ENCODE measurements around the gene FBH1.
"Not testable (repeated sequence)": the region's sequence is repeated elsewhere in the genome, so short reads cannot be mapped to it uniquely, and the experiment has no call there.

Gene FBH1

DNA sequence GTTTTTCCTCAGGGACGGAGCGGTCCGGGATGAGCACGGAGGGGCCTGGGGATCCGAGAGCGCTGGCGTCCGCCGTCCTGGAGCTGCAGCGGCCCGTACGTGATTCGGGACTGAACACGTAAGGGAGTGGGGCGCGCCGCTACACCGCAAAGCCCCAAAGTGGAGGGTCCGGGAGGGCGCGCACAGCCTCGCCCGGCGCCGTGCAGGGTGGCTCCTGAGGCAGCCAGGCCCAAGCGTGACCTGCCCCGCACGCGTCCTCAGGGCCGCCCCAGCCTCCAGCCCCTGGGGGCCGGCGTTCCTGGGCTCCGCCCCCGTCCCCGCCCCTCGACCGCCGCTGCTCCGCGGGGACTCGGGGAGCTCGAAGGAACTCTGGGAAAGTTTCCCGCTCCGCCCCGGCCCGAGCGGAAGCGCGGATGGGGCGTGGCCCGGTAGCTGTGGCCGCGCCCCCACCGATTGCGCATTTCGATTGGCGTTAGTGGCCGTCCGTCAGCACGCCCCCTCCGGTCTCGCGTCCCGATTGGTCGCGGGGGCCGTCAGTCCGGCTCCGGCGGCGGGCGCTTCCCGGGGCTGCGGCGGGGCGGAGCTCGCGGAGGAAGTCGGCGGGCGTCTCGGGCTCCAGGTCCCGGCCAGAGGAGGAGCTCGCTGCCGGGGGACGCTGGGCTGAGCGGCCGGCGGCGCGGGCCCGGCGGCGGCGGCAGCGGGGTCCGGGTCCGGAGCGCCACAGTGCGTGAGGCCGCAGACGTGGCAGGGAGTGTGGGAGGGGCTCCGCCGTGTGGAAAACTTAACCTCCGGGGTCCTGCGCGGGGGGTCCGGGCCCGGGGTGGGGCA, at the start of gene FBH1, which contains the start of gene ANKRD16:
Gene FBH1, plus strand, starts transcription at position 620 of the 828 bp plus-strand sequence. Its CDS starts 103 bp downstream, at position 723.
Gene ANKRD16, minus strand, starts transcription at position 270 of the 828 bp plus-strand sequence. CDS start 539 bp downstream, outside the sequence.
- peak within 1 kb of the TSS; percentile 84 for H3K27ac Mint-ChIP-seq
- peaks cover 6% of the 10 kb centered on the region for H3K36me3 Mint-ChIP-seq
- no peaks in the 10 kb centered on the region for H3K9me3 Mint-ChIP-seq (ENCODE audit: low read depth)
- no peaks in the 10 kb centered on the region for H3K27me3 Mint-ChIP-seq
- peak within 1 kb of the TSS; percentile 97 for H3K4me3 Mint-ChIP-seq
- peaks cover 45% of the 10 kb centered on the region for H3K4me1 Mint-ChIP-seq (ENCODE audit: low read depth)

DNA sequence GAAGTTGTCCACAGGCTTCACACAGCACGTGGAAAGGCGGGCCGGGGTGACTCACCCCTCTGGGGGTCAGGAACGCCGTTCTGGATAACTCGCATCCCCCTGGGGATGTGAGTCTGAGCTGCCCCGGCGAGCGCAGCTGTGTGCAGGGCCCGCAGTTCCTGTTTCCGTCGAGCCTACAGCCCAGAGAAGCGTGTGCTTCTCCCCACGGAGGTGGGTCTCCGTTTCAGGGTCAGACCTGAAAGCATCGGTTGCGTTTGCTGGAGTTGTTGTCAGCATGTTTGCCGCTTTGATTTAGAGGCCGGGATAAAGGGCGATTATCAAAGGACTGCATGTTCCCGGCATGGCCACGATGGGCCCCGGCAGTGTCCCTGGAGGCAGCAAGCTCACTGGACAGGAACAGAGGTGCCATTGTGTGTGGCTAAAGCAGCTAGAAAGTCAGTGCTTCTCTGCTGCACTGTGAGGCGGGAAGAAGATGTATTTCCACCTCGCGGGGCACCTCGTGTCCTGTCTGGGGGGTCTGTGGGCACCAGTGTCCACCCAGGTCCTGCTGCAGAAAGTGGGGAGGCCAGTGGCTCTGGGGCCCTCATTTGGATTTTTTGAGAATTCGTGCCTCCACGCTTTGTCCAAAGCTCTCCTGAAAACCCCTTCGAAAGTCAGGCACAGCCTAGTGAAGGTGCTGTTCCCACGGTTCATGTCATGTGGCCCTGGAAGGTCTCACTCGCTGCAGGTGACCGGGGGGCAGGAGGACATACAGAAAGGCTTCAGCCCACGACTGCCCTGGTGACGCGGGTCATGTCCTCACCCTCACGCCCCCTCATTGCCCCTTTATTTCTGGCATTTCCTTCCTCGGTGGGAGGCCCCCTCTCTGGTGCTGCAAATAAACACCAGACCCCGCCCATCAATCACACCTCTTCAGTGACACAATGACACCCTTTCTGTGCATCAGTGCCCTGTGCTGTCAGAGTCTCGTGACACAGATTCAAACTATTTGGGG, 49.4 kb upstream of the FBH1 start:
- no peak overlapping the region for H3K4me3 Mint-ChIP-seq

DNA sequence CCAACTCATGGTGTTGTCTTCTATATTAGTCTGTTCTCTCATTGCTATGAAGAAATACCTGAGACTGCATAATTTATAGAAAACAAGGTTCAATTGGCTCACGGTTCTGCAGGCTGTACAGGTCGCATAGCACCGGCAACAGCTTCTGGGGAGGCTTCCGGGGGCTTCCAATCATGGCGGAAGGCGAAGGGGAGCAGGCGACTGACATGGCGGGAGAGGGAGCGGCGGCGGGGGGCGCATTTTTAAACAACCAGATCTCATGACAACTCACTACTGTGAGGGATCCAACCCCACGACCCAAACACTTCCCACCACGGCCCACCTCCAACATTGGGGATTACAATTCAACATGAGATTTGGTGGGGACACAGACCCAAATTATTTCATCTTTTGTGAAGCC, 48.1 kb upstream of the FBH1 start:
- Mint-ChIP-seq H3K4me3 (no peak overlapping the region), H3K9me3 (ENCODE audit: low read depth) (no peaks in the 10 kb centered on the region), H3K36me3 (no peaks in the 10 kb centered on the region), H3K4me1 (ENCODE audit: low read depth) (peaks cover 23% of the 10 kb centered on the region), H3K27ac (no peak overlapping the region), H3K27me3 (peaks cover 1% of the 10 kb centered on the region)

More for the DNA sequence above, 49.4 kb upstream of the FBH1 start:
- H3K4me1 Mint-ChIP-seq (ENCODE audit: low read depth) = peaks cover 15% of the 10 kb centered on the region
- H3K9me3 Mint-ChIP-seq (ENCODE audit: low read depth) = no peaks in the 10 kb centered on the region
- no peak overlapping the region for H3K27ac Mint-ChIP-seq
- H3K36me3 Mint-ChIP-seq = no peaks in the 10 kb centered on the region
- peaks cover 1% of the 10 kb centered on the region for H3K27me3 Mint-ChIP-seq

DNA sequence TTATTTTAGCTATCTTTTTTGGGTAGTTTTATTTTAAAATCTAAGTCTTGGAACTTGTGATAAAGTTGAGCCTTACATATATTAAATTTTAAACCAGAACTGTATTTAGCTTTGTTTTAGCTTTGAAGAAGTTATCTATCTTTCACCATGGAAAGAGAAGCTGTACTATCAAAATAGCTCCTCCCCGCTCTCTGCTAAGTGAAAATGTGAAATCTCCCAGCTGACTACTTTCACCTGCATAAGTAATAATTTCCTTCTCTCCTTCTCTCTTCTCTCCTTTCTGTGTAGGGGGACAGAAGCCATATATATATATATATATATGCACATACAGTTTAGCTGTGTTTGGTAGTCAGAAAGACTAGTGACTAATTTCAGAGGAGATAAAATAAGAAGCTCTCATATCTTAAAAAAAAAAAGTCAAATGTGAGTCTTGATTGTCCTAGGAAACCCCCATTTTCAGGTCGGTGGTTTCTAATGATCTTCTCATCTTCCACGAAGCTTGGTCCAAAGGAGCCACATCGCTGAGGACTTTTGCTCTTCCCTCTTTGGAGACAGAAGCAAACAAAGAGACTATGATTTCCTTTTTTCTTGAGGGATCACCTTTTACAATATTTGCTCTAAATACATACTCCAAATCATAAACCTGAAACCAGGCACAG, 46.2 kb upstream of the FBH1 start:
- H3K4me1 Mint-ChIP-seq (ENCODE audit: low read depth) = peaks cover 23% of the 10 kb centered on the region
- peak overlapping the region; percentile 52 for H3K4me3 Mint-ChIP-seq
- H3K36me3 Mint-ChIP-seq = no peaks in the 10 kb centered on the region
- H3K9me3 Mint-ChIP-seq (ENCODE audit: low read depth) = no peaks in the 10 kb centered on the region
- peak overlapping the region; percentile 79 for H3K27ac Mint-ChIP-seq
- H3K27me3 Mint-ChIP-seq = peaks cover 1% of the 10 kb centered on the region

DNA sequence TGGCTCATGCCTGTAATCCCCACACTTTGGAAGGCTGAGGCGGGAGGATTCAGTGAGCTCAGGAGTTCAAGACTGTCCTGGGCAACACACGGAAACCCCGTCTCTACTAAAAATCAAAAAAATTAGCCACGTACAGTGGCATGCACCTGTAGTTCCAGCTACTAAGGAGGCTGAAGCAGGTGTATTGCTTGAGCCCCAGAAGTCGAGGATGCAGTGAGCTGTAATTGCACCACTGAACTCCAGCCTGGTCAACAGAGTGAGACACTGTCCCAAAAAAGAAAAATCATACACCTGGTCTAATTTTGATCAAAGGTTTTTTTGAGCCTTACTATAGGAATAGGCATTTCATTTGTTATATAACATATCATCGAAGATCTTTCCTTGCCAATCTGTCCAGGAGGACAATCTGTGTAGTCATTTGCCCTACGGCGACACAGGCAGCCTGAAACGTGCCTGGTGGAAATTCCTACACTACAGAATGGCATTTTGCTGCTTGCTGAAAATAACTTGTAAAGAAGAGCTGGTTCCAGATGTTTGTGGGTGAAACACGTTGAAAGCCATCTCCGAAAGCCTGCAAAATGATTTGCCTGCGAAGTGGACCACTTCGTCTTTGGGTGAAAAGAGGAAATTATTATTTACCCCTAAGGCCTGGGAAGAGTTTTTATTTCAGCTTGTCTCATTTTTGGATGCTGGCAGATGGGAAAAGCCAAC, 45.5 kb upstream of the FBH1 start:
- peak overlapping the region; percentile 52 for H3K4me3 Mint-ChIP-seq
- H3K27ac Mint-ChIP-seq = peak overlapping the region; percentile 79
- H3K4me1 Mint-ChIP-seq (ENCODE audit: low read depth) = peaks cover 23% of the 10 kb centered on the region
- H3K36me3 Mint-ChIP-seq = no peaks in the 10 kb centered on the region
- peaks cover 1% of the 10 kb centered on the region for H3K27me3 Mint-ChIP-seq
- no peaks in the 10 kb centered on the region for H3K9me3 Mint-ChIP-seq (ENCODE audit: low read depth)

DNA sequence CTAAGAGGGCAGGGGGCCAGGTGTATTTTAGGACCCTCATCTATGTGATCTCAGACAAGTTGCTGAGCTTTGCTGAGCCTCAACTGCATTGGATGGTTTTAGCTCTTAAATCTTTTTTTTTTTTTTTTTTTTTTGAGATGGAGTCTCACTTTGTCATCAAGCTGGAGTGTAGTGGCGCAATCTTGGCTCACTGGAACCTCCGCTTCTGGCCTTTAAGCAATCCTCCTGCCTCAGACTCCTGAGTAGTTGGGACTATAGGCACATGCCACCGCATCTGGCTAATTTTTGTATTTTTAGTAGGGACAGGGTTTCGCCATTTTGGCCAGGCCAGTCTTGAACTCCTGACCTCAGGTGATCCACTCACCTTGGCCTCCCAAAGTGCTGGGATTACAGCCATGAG, 43.4 kb upstream of the FBH1 start:
- not testable (repeated sequence) for H3K36me3 Mint-ChIP-seq; H3K4me3 Mint-ChIP-seq; H3K27me3 Mint-ChIP-seq; H3K9me3 Mint-ChIP-seq (ENCODE audit: low read depth)
- Mint-ChIP-seq H3K27ac (peak overlapping the region; percentile 93), H3K4me1 (ENCODE audit: low read depth) (peaks cover 23% of the 10 kb centered on the region)

DNA sequence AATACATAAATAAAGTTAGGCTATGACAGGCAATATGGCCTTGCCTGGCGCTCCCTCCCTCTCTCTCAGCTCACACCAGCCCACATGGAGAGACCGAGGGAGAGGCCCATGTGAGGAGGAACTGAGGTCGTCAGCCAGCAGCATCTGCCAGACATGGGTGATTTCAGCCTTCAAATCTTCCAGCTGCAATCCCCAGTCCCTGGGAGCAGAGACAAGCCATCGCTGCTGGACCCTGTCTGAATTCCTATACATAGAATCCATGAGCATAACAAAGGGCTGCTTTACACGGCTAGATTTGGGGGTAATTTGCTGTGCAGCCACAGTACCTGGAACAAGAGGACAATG, 35.9 kb upstream of the FBH1 start:
- H3K27ac Mint-ChIP-seq = no peak overlapping the region
- no peak overlapping the region for H3K4me3 Mint-ChIP-seq
- H3K4me1 Mint-ChIP-seq (ENCODE audit: low read depth) = no peaks in the 10 kb centered on the region
- H3K27me3 Mint-ChIP-seq = peaks cover 3% of the 10 kb centered on the region
- no peaks in the 10 kb centered on the region for H3K36me3 Mint-ChIP-seq
- no peaks in the 10 kb centered on the region for H3K9me3 Mint-ChIP-seq (ENCODE audit: low read depth)

DNA sequence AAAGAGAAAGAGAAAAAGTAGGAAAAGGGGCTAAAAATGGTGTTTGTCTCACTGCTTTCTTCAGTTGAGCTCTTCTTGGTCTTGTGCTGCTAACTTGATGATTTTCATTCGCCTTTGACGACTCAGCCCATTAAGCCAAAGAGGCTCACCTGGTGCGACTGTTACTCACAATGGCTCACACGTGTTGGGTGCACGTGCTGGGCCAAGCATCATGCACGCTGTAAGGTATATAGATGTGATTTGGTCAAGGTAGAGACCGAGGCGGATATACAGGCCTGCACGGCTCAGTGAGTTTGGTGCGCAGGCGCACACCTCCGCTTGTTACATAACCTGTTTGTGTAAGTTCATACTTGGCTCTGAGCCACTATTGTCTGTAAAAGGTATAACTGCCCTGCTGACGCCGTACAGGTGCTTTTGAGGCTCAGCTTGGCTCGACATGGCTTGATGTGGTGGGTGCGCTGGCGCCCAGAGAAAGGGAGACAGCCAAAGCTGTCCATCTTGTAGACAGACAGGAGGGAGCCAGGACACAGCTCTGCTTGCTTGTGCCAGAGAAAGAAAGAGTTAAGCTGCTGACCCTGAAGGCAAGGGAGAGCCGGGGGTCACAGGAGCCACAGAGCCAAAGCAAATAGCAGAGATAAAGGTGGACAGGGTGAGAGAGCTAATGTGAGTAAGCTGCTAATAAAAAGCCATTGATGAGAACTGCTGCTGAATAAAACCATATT, 33.9 kb upstream of the FBH1 start:
- H3K4me1 Mint-ChIP-seq (ENCODE audit: low read depth) = no peaks in the 10 kb centered on the region
- no peaks in the 10 kb centered on the region for H3K9me3 Mint-ChIP-seq (ENCODE audit: low read depth)
- H3K36me3 Mint-ChIP-seq = no peaks in the 10 kb centered on the region
- peaks cover 3% of the 10 kb centered on the region for H3K27me3 Mint-ChIP-seq
- no peak overlapping the region for H3K27ac Mint-ChIP-seq
- H3K4me3 Mint-ChIP-seq = no peak overlapping the region

DNA sequence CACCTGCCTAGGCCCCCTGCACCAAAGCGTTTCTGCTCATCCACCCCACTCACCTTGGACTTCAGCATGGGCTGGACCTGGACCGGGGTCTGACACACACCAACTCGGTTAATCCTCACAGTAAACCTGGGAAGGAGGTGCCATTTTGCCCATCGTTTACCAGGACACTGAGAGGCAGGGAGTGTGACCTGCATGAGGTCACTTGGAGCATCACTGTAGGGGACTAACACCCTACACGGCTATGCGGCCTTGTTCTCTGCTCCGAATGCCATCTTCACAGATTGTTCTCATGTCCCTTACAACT, 33.4 kb upstream of the FBH1 start:
- Mint-ChIP-seq H3K4me3 (no peak overlapping the region), H3K36me3 (peaks cover 4% of the 10 kb centered on the region), H3K27ac (no peak overlapping the region), H3K4me1 (ENCODE audit: low read depth) (no peaks in the 10 kb centered on the region), H3K27me3 (peaks cover 3% of the 10 kb centered on the region), H3K9me3 (ENCODE audit: low read depth) (no peaks in the 10 kb centered on the region)

DNA sequence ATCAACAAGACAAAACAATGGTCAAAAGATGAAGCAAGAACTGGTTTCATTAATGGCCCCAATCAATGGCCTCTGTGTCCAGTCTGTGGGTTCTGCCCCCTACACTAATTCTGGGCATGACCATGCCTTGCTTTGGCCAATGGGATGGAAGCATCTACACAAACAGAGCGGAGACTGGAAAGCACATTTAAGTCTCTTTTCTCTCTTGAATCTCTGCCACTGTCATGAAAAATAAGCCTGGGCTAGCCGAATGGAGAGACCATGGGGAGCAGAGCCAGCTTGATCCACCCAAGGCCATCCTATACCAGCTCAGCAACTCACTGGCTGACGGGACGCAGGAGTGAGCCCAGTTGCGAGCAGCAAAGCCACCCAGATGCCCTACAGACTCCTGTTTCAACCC, 31.2 kb upstream of the FBH1 start:
- no peaks in the 10 kb centered on the region for H3K9me3 Mint-ChIP-seq (ENCODE audit: low read depth)
- H3K4me1 Mint-ChIP-seq (ENCODE audit: low read depth) = no peaks in the 10 kb centered on the region
- H3K36me3 Mint-ChIP-seq = peaks cover 9% of the 10 kb centered on the region
- no peaks in the 10 kb centered on the region for H3K27me3 Mint-ChIP-seq
- no peak overlapping the region for H3K27ac Mint-ChIP-seq
- H3K4me3 Mint-ChIP-seq = no peak overlapping the region

DNA sequence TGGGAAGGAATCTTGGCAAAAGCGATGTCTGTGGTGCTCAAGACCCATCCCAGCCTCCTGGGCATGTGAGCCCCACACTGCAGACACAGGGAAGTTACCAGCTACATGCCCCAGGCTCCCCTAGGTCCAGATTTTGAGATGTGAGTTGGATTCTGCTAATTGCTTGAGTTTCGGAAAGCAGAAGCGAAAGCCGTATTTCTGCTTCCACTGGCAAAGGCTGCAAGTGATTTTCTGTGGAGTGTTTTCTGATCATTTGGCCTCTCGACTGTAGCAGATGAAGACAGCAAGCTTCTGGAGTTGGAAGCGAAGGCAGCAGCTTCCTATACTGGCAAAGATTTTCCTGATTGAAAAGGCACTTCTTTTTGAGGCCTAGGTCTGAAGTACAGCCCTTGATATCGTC, 30.0 kb upstream of the FBH1 start:
- Mint-ChIP-seq H3K4me3 (no peak overlapping the region), H3K4me1 (ENCODE audit: low read depth) (no peaks in the 10 kb centered on the region), H3K27ac (no peak overlapping the region), H3K27me3 (no peaks in the 10 kb centered on the region), H3K9me3 (ENCODE audit: low read depth) (no peaks in the 10 kb centered on the region), H3K36me3 (peaks cover 9% of the 10 kb centered on the region)

DNA sequence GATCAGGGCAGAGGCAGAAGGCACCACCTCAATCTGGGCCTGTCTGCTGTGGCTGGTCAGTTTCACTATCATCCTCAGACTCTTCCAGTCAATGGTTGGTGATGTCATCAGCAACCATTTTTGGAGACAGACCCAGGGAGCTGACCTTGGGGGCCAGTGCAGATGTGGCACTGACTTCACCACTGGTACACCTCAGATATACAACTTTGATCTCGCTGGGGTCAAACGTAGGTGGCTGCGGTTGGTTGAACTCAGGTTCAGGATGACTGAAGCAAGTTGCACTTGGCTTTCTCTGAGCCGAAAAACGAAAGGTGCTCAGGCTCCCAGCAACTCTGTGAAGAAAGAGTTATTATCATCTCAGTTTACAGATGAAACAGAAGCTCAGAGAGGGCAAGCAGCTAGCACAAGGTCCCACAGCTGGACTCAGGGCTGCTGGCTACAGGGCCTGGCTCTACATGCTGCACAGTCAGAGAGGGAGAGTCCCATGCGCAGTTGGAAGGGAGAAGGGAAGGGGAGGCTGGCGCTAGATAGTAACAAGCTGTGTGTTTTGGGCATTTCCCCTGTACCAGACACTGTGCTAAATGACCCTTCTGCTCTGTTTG, 27.6 kb upstream of the FBH1 start:
- peaks cover 9% of the 10 kb centered on the region for H3K36me3 Mint-ChIP-seq

DNA sequence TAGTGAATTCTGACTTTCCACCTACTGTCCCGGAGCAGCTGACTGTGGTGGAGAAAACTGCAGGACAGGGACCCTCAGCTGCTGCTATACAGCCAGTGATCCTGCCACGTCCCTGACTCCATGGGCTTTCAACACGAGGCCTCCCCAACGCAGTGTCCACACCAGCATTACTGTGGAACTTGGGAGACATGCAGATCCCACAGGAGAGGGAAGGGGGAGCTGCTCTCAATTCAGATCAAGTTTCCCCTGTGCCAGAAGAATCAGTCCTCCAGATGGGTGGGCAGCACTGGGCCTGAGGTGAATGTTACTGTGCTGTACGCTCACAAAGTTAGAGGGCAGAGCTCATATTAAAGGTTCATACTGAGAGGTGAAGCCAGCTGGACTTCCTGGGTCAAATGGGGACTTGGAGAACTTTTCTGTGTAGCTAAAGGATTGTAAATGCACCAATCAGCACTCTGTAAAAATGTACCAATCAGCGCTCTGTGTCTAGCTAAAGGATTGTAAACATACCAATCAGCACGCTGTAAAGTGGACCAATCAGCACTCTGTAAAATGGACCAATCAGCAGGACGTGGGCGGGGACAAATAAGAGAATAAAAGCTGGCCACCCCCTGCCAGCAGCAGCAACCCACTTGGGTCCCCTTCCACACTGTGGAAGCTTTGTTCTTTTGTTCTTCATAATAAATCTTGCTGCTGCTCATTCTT, 26.9 kb upstream of the FBH1 start:
- H3K9me3 Mint-ChIP-seq (ENCODE audit: low read depth); H3K4me3 Mint-ChIP-seq; H3K27ac Mint-ChIP-seq; H3K4me1 Mint-ChIP-seq (ENCODE audit: low read depth); H3K27me3 Mint-ChIP-seq; H3K36me3 Mint-ChIP-seq: not testable (repeated sequence)

More for the DNA sequence above, 27.6 kb upstream of the FBH1 start:
- Mint-ChIP-seq H3K27me3 (no peaks in the 10 kb centered on the region), H3K4me3 (no peak overlapping the region), H3K27ac (peak overlapping the region; percentile 28), H3K9me3 (ENCODE audit: low read depth) (no peaks in the 10 kb centered on the region), H3K4me1 (ENCODE audit: low read depth) (no peaks in the 10 kb centered on the region)

Measured in activated naive CD8-positive, alpha-beta T cell (primary cell).